ENCODE results near the gene CAPN2.

The CAPN2 gene

GRCh38 chr1:223713546-223714420 is 1.4 kb downstream of the CAPN2 start:
- Histone ChIP-seq H3K27me3 (ENCODE audit: insufficient read depth, low read length) (peaks cover 71% of the 10 kb centered on the region), H3K36me3 (ENCODE audit: insufficient read depth, low read depth, low read length) (no peaks in the 10 kb centered on the region), H3K4me1 (ENCODE audit: insufficient read depth, low read length) (peaks cover 11% of the 10 kb centered on the region), H3K9ac (ENCODE audit: low read depth, low read length) (no peak overlapping the region; the same call in 1 of the 2 replicates), H3K4me3 (ENCODE audit: low read length) (peak overlapping the region; percentile 73), H3K27ac (ENCODE audit: low read length) (no peak overlapping the region), H3K9me3 (ENCODE audit: insufficient read depth, low read depth, low read length) (no peaks in the 10 kb centered on the region)

- Histone ChIP-seq H3K4me1 (ENCODE audit: insufficient read depth, low read length) (peaks cover 16% of the 10 kb centered on the region), H3K27ac (ENCODE audit: low read length) (no peak overlapping the region), H3K9ac (ENCODE audit: low read depth, low read length) (no peak overlapping the region), H3K4me3 (ENCODE audit: low read length) (no peak overlapping the region), H3K27me3 (ENCODE audit: insufficient read depth, low read length) (peaks cover 72% of the 10 kb centered on the region), H3K9me3 (ENCODE audit: insufficient read depth, low read depth, low read length) (no peaks in the 10 kb centered on the region), H3K36me3 (ENCODE audit: insufficient read depth, low read depth, low read length) (no peaks in the 10 kb centered on the region)
These were observed 2.0 kb downstream of the CAPN2 start for GRCh38 chr1:223714421-223714724.

- H3K4me1 ChIP-seq (ENCODE audit: insufficient read depth, low read length): peaks cover 22% of the 10 kb centered on the region
- H3K27me3 ChIP-seq (ENCODE audit: insufficient read depth, low read length): peaks cover 79% of the 10 kb centered on the region
These were observed 2.7 kb downstream of the CAPN2 start for GRCh38 chr1:223714849-223715603.

GRCh38 chr1:223715604-223716172 is 3.3 kb downstream of the CAPN2 start:
- H3K27me3 ChIP-seq (ENCODE audit: insufficient read depth, low read length): peaks cover 85% of the 10 kb centered on the region
- H3K36me3 ChIP-seq (ENCODE audit: insufficient read depth, low read depth, low read length): peaks cover 1% of the 10 kb centered on the region; the same call in 1 of the 2 replicates
- no peaks in the 10 kb centered on the region for H3K9me3 ChIP-seq (ENCODE audit: insufficient read depth, low read depth, low read length)
- no peak overlapping the region for H3K27ac ChIP-seq (ENCODE audit: low read length)
- H3K4me3 ChIP-seq (ENCODE audit: low read length): no peak overlapping the region
- H3K9ac ChIP-seq (ENCODE audit: low read depth, low read length): no peak overlapping the region
- peaks cover 22% of the 10 kb centered on the region for H3K4me1 ChIP-seq (ENCODE audit: insufficient read depth, low read length)

More at GRCh38 chr1:223714849-223715603, 2.7 kb downstream of the CAPN2 start:
- no peak overlapping the region for H3K4me3 ChIP-seq (ENCODE audit: low read length)
- no peaks in the 10 kb centered on the region for H3K9me3 ChIP-seq (ENCODE audit: insufficient read depth, low read depth, low read length)
- no peak overlapping the region for H3K9ac ChIP-seq (ENCODE audit: low read depth, low read length)
- no peak overlapping the region for H3K27ac ChIP-seq (ENCODE audit: low read length)
- no peaks in the 10 kb centered on the region for H3K36me3 ChIP-seq (ENCODE audit: insufficient read depth, low read depth, low read length)

GRCh38 chr1:223716302-223716862 is 4.0 kb downstream of the CAPN2 start:
- peaks cover 87% of the 10 kb centered on the region for H3K27me3 ChIP-seq (ENCODE audit: insufficient read depth, low read length)
- no peaks in the 10 kb centered on the region for H3K9me3 ChIP-seq (ENCODE audit: insufficient read depth, low read depth, low read length)
- H3K36me3 ChIP-seq (ENCODE audit: insufficient read depth, low read depth, low read length): peaks cover 8% of the 10 kb centered on the region
- no peak overlapping the region for H3K9ac ChIP-seq (ENCODE audit: low read depth, low read length)
- H3K4me1 ChIP-seq (ENCODE audit: insufficient read depth, low read length): peaks cover 22% of the 10 kb centered on the region
- no peak overlapping the region for H3K27ac ChIP-seq (ENCODE audit: low read length)
- H3K4me3 ChIP-seq (ENCODE audit: low read length): no peak overlapping the region

GRCh38 chr1:223717123-223717522 is 4.8 kb downstream of the CAPN2 start:
- no peak overlapping the region for H3K9ac ChIP-seq (ENCODE audit: low read depth, low read length)
- peaks cover 14% of the 10 kb centered on the region for H3K36me3 ChIP-seq (ENCODE audit: insufficient read depth, low read depth, low read length)
- H3K4me1 ChIP-seq (ENCODE audit: insufficient read depth, low read length): peaks cover 22% of the 10 kb centered on the region
- H3K27ac ChIP-seq (ENCODE audit: low read length): no peak overlapping the region
- no peak overlapping the region for H3K4me3 ChIP-seq (ENCODE audit: low read length)
- H3K27me3 ChIP-seq (ENCODE audit: insufficient read depth, low read length): peaks cover 85% of the 10 kb centered on the region
- H3K9me3 ChIP-seq (ENCODE audit: insufficient read depth, low read depth, low read length): no peaks in the 10 kb centered on the region

- Histone ChIP-seq H3K4me1 (ENCODE audit: insufficient read depth, low read length) (peaks cover 22% of the 10 kb centered on the region), H3K27me3 (ENCODE audit: insufficient read depth, low read length) (peaks cover 84% of the 10 kb centered on the region), H3K9ac (ENCODE audit: low read depth, low read length) (no peak overlapping the region), H3K27ac (ENCODE audit: low read length) (no peak overlapping the region), H3K9me3 (ENCODE audit: insufficient read depth, low read depth, low read length) (no peaks in the 10 kb centered on the region), H3K4me3 (ENCODE audit: low read length) (no peak overlapping the region), H3K36me3 (ENCODE audit: insufficient read depth, low read depth, low read length) (peaks cover 14% of the 10 kb centered on the region)
These were observed 5.5 kb downstream of the CAPN2 start for GRCh38 chr1:223717695-223718363.

GRCh38 chr1:223718850-223719249 is 6.5 kb downstream of the CAPN2 start:
- H3K4me1 ChIP-seq (ENCODE audit: insufficient read depth, low read length): peaks cover 22% of the 10 kb centered on the region
- peaks cover 14% of the 10 kb centered on the region for H3K36me3 ChIP-seq (ENCODE audit: insufficient read depth, low read depth, low read length)
- H3K27ac ChIP-seq (ENCODE audit: low read length): no peak overlapping the region
- no peak overlapping the region for H3K9ac ChIP-seq (ENCODE audit: low read depth, low read length)
- 0 out of 2 replicates have a peak overlapping the region, but pooled peaks have one; percentile 20 for H3K4me3 ChIP-seq (ENCODE audit: low read length)
- H3K27me3 ChIP-seq (ENCODE audit: insufficient read depth, low read length): peaks cover 74% of the 10 kb centered on the region
- no peaks in the 10 kb centered on the region for H3K9me3 ChIP-seq (ENCODE audit: insufficient read depth, low read depth, low read length)

GRCh38 chr1:223720971-223721591 is 8.7 kb downstream of the CAPN2 start:
- Histone ChIP-seq H3K4me3 (ENCODE audit: low read length) (no peak overlapping the region), H3K4me1 (ENCODE audit: insufficient read depth, low read length) (peaks cover 29% of the 10 kb centered on the region), H3K27ac (ENCODE audit: low read length) (no peak overlapping the region), H3K9ac (ENCODE audit: low read depth, low read length) (no peak overlapping the region), H3K36me3 (ENCODE audit: insufficient read depth, low read depth, low read length) (peaks cover 14% of the 10 kb centered on the region), H3K27me3 (ENCODE audit: insufficient read depth, low read length) (peaks cover 54% of the 10 kb centered on the region), H3K9me3 (ENCODE audit: insufficient read depth, low read depth, low read length) (no peaks in the 10 kb centered on the region)

GRCh38 chr1:223721658-223722607 is 9.6 kb downstream of the CAPN2 start:
- no peak overlapping the region for H3K9ac ChIP-seq (ENCODE audit: low read depth, low read length)
- H3K4me3 ChIP-seq (ENCODE audit: low read length): no peak overlapping the region
- H3K4me1 ChIP-seq (ENCODE audit: insufficient read depth, low read length): peaks cover 37% of the 10 kb centered on the region
- H3K27ac ChIP-seq (ENCODE audit: low read length): no peak overlapping the region
- H3K36me3 ChIP-seq (ENCODE audit: insufficient read depth, low read depth, low read length): peaks cover 14% of the 10 kb centered on the region
- no peaks in the 10 kb centered on the region for H3K9me3 ChIP-seq (ENCODE audit: insufficient read depth, low read depth, low read length)
- H3K27me3 ChIP-seq (ENCODE audit: insufficient read depth, low read length): peaks cover 47% of the 10 kb centered on the region
